Measurements from ENCODE around the gene HRK. TPM values are rescaled to one million over a fixed set of nuclear protein-coding genes. Genes with fewer than 3 reads are reported as not detected.

HRK gene
- total and polyA plus RNA-seq, 2 of the 13 experiments (the other 11 are each of a cell fraction or from before 2014, with no cell fraction given) = 0.02 TPM; not detected in 1

DNA sequence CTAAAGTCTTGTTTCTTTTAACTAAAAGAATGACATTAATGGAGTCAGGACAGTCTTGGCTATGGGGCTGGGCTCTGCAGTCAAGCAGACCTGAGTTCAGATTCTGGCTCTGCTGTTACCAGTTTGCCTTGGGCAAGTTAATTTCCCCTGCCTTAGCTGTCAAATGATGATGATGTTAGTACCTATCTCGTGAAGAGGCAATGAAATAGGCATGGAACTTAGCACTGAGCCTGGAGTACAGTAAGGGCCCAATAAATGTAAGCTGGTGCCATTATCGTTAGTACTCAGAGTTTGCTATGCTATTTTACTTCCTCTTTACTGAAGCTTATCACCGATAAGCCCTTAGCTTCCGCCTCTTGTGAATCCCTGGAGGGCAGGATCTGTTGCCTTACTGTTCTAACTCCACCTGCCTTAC is 38.0 kb upstream of the HRK start:
- Histone ChIP-seq H3K27me3 (ENCODE audit: control insufficient read depth in 1 of 2, insufficient read depth in 2 of 2, low read length in 2 of 2) (no peaks in the 10 kb centered on the region), H2AFZ (ENCODE audit: low read length) (no peak overlapping the region), H3K4me3 (replicated peaks in 1 of 3; ENCODE audit: insufficient read depth in 1 of 3, low read depth in 2 of 3, low read length in 3 of 3) (no peak overlapping the region), H3K4me2 (ENCODE audit: low read depth, low read length) (no peak overlapping the region), H3K36me3 (replicated peaks in 1 of 2; ENCODE audit: control insufficient read depth in 1 of 2, insufficient read depth in 2 of 2, low read length in 2 of 2) (no peaks in the 10 kb centered on the region; a peak in 2 of 5 replicates), H3K27ac (ENCODE audit: extremely low read length, insufficient read depth, low read length) (no peak overlapping the region), H3K4me1 (ENCODE audit: insufficient read depth, low read length) (peaks cover 56% of the 10 kb centered on the region), H3K79me2 (ENCODE audit: insufficient read depth, low read length) (no peaks in the 10 kb centered on the region), H3K9me3 (ENCODE audit: low read length) (no peaks in the 10 kb centered on the region), H3K9ac (ENCODE audit: insufficient read depth, low read depth, low read length) (no peak overlapping the region), H4K20me1 (ENCODE audit: insufficient read depth, low read length) (peaks cover 7% of the 10 kb centered on the region; the same call in 1 of the 2 replicates)
- intact Hi-C loops (cut with micrococcal nuclease; ENCODE audit: unreplicated experiment) = loop anchor here (10.0 kb wide), 1 partner anchor 184 kb away; the partner anchor contains the start of genes RNFT2 and SPRING1
- TF ChIP-seq ZNF30 (CRISPR knock-in tag; IDR thresholded peaks at IDR 0.05) (no peak), SIX4 (CRISPR knock-in tag; IDR thresholded peaks at IDR 0.05) (no peak), THRA (CRISPR knock-in tag; IDR thresholded peaks at IDR 0.05; ENCODE audit: borderline replicate concordance) (no peak), ZNF124 (CRISPR knock-in tag; IDR thresholded peaks at IDR 0.05) (no peak), ZNF564 (CRISPR knock-in tag; IDR thresholded peaks at IDR 0.05) (no peak), ZNF34 (CRISPR knock-in tag; IDR thresholded peaks at IDR 0.05; ENCODE audit: borderline replicate concordance) (no peak), GFI1 (CRISPR knock-in tag; IDR thresholded peaks at IDR 0.05; ENCODE audit: borderline replicate concordance) (no peak), ZNF256 (CRISPR knock-in tag; conservative IDR thresholded peaks at IDR 0.05) (no peak), RAD21 (CRISPR knock-in tag; IDR thresholded peaks at IDR 0.05) (no peak), ZNF180 (CRISPR knock-in tag; IDR thresholded peaks at IDR 0.05; ENCODE audit: borderline replicate concordance, low read depth) (no peak), ZC3H4 (CRISPR knock-in tag; IDR thresholded peaks at IDR 0.05; ENCODE audit: borderline replicate concordance) (no peak), ZNF782 (CRISPR knock-in tag; IDR thresholded peaks at IDR 0.05; ENCODE audit: borderline replicate concordance) (no peak)
- ATAC-seq (no peak), FAIRE-seq (no peak), DNase-seq (ENCODE audit: low spot score) (no peak)
- CTCF ChIA-PET (ENCODE audit: low intra/inter-chr PET ratio, low total read pairs) = no interaction called here
- 94% methylated on average over 4 of the region's 4 CpGs for WGBS (ENCODE audit: low lambda C conversion rate)
- BruUV-seq (replicated peaks) = no TSS peak
- POLR2A ChIA-PET = no interaction called here
- in situ Hi-C loops (cut with HindIII; ENCODE audit: extremely low pct_ligation_motif_present, low pct_unique_long_range_greater_than_20kb) = loop anchor here (10.0 kb wide), 1 partner anchor 214 kb away; no protein-coding TSS in a partner anchor
